Measurements from ENCODE around the gene RAB31.

DNA sequence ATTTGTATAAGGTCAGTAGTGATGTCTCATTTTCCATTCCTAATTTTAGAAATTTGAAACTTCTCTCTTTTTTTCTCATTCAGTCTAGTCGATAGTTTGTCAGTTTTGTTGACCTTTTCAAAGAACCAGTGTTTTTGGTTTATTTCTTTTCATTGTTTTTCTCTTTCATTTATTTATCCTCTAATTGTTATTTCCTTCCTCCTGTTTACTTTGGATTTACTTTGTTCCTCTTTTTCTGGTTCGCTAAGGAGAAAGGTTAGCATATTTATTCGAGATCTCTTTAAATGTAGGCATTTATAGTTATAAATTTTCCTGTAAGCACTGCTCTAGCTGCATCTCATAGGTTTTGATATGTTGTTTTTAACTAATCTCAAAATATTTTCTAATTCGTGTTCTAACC, 112.6 kb downstream of the RAB31 start:
- TF ChIP-seq, protein P1, sequence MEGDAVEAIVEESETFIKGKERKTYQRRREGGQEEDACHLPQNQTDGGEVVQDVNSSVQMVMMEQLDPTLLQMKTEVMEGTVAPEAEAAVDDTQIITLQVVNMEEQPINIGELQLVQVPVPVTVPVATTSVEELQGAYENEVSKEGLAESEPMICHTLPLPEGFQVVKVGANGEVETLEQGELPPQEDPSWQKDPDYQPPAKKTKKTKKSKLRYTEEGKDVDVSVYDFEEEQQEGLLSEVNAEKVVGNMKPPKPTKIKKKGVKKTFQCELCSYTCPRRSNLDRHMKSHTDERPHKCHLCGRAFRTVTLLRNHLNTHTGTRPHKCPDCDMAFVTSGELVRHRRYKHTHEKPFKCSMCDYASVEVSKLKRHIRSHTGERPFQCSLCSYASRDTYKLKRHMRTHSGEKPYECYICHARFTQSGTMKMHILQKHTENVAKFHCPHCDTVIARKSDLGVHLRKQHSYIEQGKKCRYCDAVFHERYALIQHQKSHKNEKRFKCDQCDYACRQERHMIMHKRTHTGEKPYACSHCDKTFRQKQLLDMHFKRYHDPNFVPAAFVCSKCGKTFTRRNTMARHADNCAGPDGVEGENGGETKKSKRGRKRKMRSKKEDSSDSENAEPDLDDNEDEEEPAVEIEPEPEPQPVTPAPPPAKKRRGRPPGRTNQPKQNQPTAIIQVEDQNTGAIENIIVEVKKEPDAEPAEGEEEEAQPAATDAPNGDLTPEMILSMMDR (IDR thresholded peaks at IDR 0.05) = no peak
- no peak for TF ChIP-seq POLR2A (IDR thresholded peaks at IDR 0.05)

Data from lower leg skin (tissue), 3 donors.